SK-N-MC (cell line): Measurements from ENCODE around the gene AGPAT2.
"Not testable (repeated sequence)": the region's sequence is repeated elsewhere in the genome, so short reads cannot be mapped to it uniquely, and the experiment has no call there.

Experiments
- DNase-seq: peaks from one replicate; pipeline ENCODE4 v3.0.0-alpha.2; 2011; ENCODE audit warnings: low read depth, low spot score
- H3K27ac ChIP-seq: fragments of 200-600 bp; sonication (generic); 2 replicates; pipeline ENCODE4 v1.5.1; 2016; ENCODE audit warnings: mixed run types
- H3K36me3 ChIP-seq: fragments of 200-600 bp; sonication (generic); 2 replicates; pipeline ENCODE4 v1.6.1; 2017; ENCODE audit warnings: antibody characterized with exemption, low read length, mixed read lengths; ENCODE audit not compliant: insufficient read depth
- H3K4me3 ChIP-seq: fragments of 200-600 bp; sonication (generic); 2 replicates; pipeline ENCODE4 v1.5.1; 2016
- H3K9ac ChIP-seq: fragments of 200-600 bp; sonication (generic); 2 replicates; pipeline ENCODE4 v1.8.0; 2017; ENCODE audit warnings: mixed run types, mixed read lengths; ENCODE audit not compliant: insufficient read length
- H3K9me3 ChIP-seq: fragments of 200-600 bp; sonication (generic); 2 replicates; pipeline ENCODE4 v1.6.1; 2017; ENCODE audit warnings: low read depth, mild to moderate bottlenecking, antibody characterized with exemption, low read length, moderate library complexity, mixed read lengths
- EZH2 ChIP-seq: fragments of 200-600 bp; sonication (generic); IDR thresholded peaks from one replicate; pipeline ENCODE4 v1.6.1; 2017; ENCODE audit warnings: antibody characterized with exemption
- FOXP2 ChIP-seq: optimal IDR thresholded peaks from 2 replicates; pipeline ENCODE3; 2011; ENCODE audit warnings: mild to moderate bottlenecking, moderate library complexity; ENCODE audit not compliant: insufficient read depth; ENCODE audit errors: extremely low read length, control extremely low read depth
- POLR2AphosphoS5 ChIP-seq: IDR thresholded peaks from 2 replicates; pipeline ENCODE4 v1.6.1; 2012; ENCODE audit warnings: mild to moderate bottlenecking, low read depth, low read length, borderline replicate concordance

Gene AGPAT2

GRCh38 chr9:136714893-136715274 is 27.6 kb upstream of the AGPAT2 start:
- DNase-seq = no peak
- TF ChIP-seq EZH2 (no peak), FOXP2 (no peak), POLR2AphosphoS5 (no peak)
- no peak overlapping the region for H3K9ac ChIP-seq

GRCh38 chr9:136714096-136714892 is 27.0 kb upstream of the AGPAT2 start:
- Histone ChIP-seq H3K4me3 (peak overlapping the region; percentile 89), H3K27ac (no peak overlapping the region)

More at GRCh38 chr9:136714893-136715274, 27.6 kb upstream of the AGPAT2 start:
- no peak overlapping the region for H3K27ac ChIP-seq
- no peak overlapping the region for H3K4me3 ChIP-seq
- H3K36me3 ChIP-seq = no peaks in the 10 kb centered on the region
- no peaks in the 10 kb centered on the region for H3K9me3 ChIP-seq

GRCh38 chr9:136713550-136713949 is 26.3 kb upstream of the AGPAT2 start:
- H3K4me3 ChIP-seq = peak overlapping the region; percentile 89
- H3K27ac ChIP-seq = no peak overlapping the region
- H3K9ac ChIP-seq = peak overlapping the region; percentile 79
- no peaks in the 10 kb centered on the region for H3K9me3 ChIP-seq
- DNase-seq = no peak
- TF ChIP-seq FOXP2 = no peak
- no peak for TF ChIP-seq POLR2AphosphoS5
- no peak for TF ChIP-seq EZH2
- no peaks in the 10 kb centered on the region for H3K36me3 ChIP-seq

More at GRCh38 chr9:136714096-136714892, 27.0 kb upstream of the AGPAT2 start:
- TF ChIP-seq POLR2AphosphoS5 (no peak), EZH2 (no peak), FOXP2 (no peak)
- no peaks in the 10 kb centered on the region for H3K36me3 ChIP-seq
- no peak for DNase-seq
- no peaks in the 10 kb centered on the region for H3K9me3 ChIP-seq
- H3K9ac ChIP-seq = no peak overlapping the region

GRCh38 chr9:136712690-136713544 is 25.7 kb upstream of the AGPAT2 start:
- DNase-seq = no peak
- no peaks in the 10 kb centered on the region for H3K36me3 ChIP-seq
- H3K9ac ChIP-seq = peak overlapping the region; percentile 79
- peak overlapping the region; percentile 89 for H3K4me3 ChIP-seq
- no peak overlapping the region for H3K27ac ChIP-seq
- TF ChIP-seq FOXP2 (no peak), EZH2 (no peak), POLR2AphosphoS5 (no peak)
- no peaks in the 10 kb centered on the region for H3K9me3 ChIP-seq

GRCh38 chr9:136711751-136712689 is 24.8 kb upstream of the AGPAT2 start, which contains the start of gene DIPK1B:
Gene DIPK1B (plus strand): TSS chr9:136712572. CDS start chr9:136712666, 94 bp downstream.
- H3K4me3 ChIP-seq = peak within 1 kb of the TSS; percentile 89

GRCh38 chr9:136711219-136711648 is 24.0 kb upstream of the AGPAT2 start:
- not testable (repeated sequence) for H3K9ac ChIP-seq, DNase-seq, H3K9me3 ChIP-seq, H3K4me3 ChIP-seq, H3K36me3 ChIP-seq, H3K27ac ChIP-seq

More at GRCh38 chr9:136711751-136712689, 24.8 kb upstream of the AGPAT2 start, which contains the start of gene DIPK1B:
- TF ChIP-seq EZH2 (no peak), POLR2AphosphoS5 (no peak), FOXP2 (no peak)
- Histone ChIP-seq H3K9ac (peak within 1 kb of the TSS; percentile 79), H3K9me3 (no peaks in the 10 kb centered on the region), H3K27ac (no peak within 1 kb of the TSS), H3K36me3 (no peaks in the 10 kb centered on the region)
- DNase-seq = no peak

GRCh38 chr9:136710543-136710942 is 23.3 kb upstream of the AGPAT2 start:
- no peak for TF ChIP-seq EZH2
- TF ChIP-seq POLR2AphosphoS5 = no peak
- TF ChIP-seq FOXP2 = no peak
- no peak overlapping the region for H3K4me3 ChIP-seq
- H3K27ac ChIP-seq = no peak overlapping the region
- no peaks in the 10 kb centered on the region for H3K36me3 ChIP-seq
- no peak overlapping the region for H3K9ac ChIP-seq
- no peak for DNase-seq
- H3K9me3 ChIP-seq = no peaks in the 10 kb centered on the region
